Aortic smooth muscle cell (primary cell): ENCODE results near the gene PCTP. TPM values are rescaled to one million over a fixed set of nuclear protein-coding genes. Genes with fewer than 3 reads are reported as not detected.

ENCODE experiments used
- total RNA-seq: library from RNA; depleted of rRNA; stranded (reverse); fragments of >200 nt; gene quantifications from 2 replicates; pipeline ENCODE4 v1.2.3, GENCODE V29; 2014

Gene PCTP
- 11.8 and 12.4 TPM in 2 replicates for total RNA-seq

DNA sequence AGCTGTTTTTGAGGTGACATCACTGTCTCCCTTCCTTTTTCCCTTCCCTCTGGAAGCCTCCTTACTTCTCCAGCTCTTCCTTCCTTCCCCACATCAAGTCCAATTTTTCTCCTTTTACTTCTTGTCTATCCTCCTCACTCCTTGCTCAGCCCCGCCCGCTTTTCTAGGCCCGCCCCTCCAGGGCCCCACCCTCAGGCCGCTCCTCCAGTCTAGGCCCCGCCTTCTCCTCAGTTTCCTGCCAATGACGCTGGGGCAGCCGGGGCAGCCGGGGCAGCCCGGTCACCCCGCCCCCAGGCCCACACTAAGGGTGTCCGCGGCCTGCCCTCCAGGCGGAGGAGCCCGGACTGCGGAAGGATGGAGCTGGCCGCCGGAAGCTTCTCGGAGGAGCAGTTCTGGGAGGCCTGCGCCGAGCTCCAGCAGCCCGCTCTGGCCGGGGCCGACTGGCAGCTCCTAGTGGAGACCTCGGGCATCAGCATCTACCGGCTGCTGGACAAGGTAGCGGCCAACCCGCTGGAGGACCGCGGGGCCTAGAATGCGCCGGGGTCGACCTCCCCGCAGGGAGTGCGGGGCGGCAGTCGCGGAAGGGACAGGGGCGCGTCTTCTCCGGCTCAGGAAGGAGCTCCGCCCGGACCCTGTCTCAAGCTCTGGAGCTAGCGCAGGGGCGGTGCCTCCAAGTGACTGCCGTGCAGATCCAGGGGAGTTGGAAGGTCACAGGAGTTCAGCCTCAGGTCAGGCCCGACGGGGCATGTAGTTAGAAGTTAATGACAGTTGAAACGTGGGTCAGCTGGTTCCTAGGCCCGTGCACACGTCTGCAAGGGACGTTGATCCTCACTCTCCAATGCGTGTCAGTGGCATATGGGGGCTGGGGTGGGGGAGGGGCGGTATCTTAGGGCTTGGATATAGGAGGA lies at the start of gene PCTP:
PCTP (plus strand) TSS at position 302 of the 908 bp plus-strand sequence; CDS start at position 355, 53 bp downstream.

DNA sequence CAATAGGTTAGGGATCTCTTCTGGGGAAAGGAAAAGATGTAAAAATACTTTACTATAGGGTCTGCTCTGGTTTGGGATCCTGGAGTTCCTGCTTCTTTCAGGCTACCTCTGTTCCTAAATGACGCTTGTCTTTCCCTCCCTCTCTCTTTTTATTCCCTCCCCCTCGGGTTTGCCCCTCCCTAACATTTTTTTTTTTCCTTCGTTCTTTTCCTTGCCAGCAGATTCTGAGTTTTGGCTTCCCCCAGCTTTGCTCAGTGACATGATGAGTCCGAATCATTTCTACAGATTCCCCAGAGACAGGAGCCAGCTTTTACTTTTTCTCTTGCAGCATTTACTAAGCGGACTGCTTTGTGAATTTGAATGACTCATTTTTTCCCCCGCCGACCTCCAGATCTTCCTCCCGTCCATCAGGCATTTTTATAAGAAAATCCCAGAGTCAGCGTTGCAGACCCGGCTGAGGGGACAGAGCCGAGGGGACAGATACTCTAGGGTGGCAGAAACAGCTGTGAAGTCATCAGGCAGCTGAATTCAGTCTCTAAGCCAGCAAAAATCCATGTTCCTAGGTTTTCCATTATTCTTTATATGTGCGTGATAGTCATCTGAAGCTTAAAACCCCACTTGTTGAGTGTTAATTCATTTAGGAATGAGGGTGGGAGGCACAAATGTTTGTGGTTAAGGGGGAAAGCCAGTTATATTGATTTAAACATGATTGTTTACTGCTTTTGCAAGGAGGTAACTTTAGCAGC lies 27.9 kb upstream of the PCTP start, which contains the start of gene TMEM100:
TMEM100 (minus strand) TSS at position 123 of the 746 bp plus-strand sequence. CDS start 1,794 bp downstream, outside the sequence.

Other genes with a start within 250 kb of the PCTP start
- gene SMIM36, start 239.6 kb upstream of the PCTP start, total RNA-seq: not detected in 2 replicates
- gene TMEM100, start 28.2 kb upstream of the PCTP start, total RNA-seq: 0.25 and 1.2 TPM in 2 replicates